SIG-M5 (cell line): Measurements from ENCODE around the gene BRD4.
"Not testable (repeated sequence)": the region's sequence is repeated elsewhere in the genome, so short reads cannot be mapped to it uniquely, and the experiment has no call there.

Source experiments
- DNase-seq: peaks from one replicate; lab custom pipeline; 2025; lab: John Stamatoyannopoulos, UW

The BRD4 gene

GRCh38 chr19:15332311-15332996 is at the start of gene BRD4:
BRD4 (minus strand) TSS chr19:15332539; CDS start chr19:15273099, 59,440 bp downstream.
- DNase-seq, result no peak

DNA sequence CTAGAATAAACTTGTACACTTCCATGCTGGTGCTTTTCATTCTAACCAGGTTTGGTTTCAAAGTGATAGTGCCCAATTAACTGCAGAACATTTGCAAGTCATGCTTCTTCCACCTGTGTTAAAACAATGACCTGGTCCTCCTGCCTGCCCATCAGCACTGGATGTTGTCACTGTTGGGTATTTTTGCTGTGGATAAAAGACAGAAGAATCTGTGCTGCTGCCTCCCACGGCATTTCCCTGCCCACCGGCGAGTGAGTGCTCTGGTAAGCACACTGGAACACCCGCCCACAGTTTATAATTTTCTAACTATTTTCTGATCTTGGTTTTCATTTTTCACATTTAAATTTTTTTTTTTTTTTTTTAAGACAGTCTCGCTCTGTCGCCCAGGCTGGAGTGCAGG is 49.5 kb upstream of the BRD4 start:
- no peak for DNase-seq

DNA sequence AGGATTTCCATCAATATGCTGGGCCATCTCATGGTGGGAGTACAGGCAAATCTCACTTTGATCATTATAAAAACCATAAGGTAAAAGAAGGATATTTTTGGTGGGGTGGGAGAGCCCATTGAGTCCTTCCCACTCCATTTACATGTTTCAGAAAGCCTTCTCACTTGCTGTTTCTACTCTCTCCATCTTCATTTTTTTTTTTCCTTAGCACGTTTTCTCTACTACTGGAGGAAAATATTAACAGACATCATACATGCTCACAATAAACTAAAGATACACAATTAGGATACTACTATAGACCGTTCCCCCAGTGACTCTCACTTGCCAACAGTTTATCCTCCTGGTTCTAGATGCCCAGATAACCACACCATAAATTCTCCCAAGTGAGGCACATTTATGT is 49.1 kb upstream of the BRD4 start:
- no peak for DNase-seq

GRCh38 chr19:15379999-15380647 is 47.8 kb upstream of the BRD4 start:
- no peak for DNase-seq

- DNase-seq, result peak; percentile 70
Measured at GRCh38 chr19:15379083-15379998, 47.0 kb upstream of the BRD4 start, which contains the start of gene AKAP8. AKAP8 (minus strand) TSS chr19:15379787; CDS start chr19:15379731, 56 bp downstream.

DNA sequence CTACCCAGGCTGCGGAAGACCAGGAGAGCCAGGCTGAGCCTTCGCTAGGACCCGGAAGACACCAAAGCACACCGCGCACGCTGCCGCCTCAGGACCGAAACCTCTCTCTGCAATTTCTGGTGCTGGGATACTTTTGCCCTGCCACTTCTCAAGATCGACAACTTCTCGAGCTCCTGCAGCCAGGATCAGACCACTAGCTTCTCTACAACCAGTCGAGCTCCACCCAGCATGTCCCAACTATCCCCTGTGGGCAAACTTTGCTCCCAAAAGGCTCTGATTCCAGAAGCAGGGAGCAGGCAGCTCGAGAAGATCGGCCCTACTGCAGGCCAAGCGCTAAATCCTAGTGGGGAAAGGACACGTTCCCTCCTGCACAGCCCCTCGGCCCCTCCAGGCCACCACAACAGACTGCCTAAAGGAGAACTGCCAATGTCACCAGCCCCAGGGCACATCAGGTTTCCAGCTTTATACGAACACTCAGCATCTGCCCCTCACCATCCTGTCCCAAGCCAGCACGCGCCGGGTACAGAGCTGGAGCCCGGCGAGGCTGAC is 46.3 kb upstream of the BRD4 start:
- no peak for DNase-seq

GRCh38 chr19:15374796-15375440 is 42.6 kb upstream of the BRD4 start:
- no peak for DNase-seq

DNA sequence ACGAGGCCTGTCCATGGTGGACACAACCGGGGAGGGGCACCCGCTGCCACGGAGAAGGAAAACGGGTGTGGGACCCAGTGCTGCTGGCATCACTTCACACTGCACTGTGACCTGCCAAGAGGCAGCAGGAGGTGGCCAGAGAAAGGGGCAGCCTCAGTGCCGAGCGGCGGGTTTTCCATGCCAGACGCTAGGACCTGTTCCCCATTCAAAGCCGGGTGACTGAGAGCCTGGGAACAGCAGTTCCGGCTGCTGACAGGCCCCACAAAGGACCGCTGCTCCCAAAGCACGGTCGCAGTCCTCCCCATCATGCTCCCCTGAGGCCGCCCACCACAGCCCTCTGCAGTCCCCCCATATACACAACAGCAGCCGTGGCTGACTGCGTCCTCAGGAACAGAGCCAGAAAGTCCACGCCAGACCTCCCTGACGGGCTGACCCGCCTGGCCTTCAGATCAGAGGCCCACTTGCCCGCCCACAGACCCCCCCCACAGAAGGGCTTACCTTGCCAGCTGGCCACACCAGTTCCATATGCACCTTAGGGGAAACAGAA is 41.8 kb upstream of the BRD4 start:
- no peak for DNase-seq

GRCh38 chr19:15373644-15374043 is 41.3 kb upstream of the BRD4 start:
- DNase-seq, result no peak

DNA sequence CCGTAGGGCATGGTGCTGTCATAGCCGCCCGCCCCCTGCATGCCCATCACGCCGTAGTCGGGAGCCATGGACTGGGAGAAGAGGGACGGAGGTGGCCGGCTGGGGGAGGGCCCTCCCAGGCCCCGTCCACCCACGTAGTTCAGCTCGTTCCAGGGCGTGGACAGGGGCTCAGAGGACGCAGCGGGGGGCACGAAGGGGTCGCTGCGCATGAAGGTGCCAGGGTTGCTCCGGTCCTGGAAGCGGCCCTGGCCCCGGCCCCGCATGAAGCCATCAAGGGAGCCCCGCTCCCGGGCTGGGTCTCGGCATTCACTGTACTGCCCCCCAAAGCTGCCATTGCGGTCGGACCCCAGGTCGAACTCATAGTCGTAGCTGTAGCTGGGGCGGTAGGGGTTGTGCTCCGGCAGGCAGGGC is 40.6 kb upstream of the BRD4 start:
- DNase-seq, result no peak

DNA sequence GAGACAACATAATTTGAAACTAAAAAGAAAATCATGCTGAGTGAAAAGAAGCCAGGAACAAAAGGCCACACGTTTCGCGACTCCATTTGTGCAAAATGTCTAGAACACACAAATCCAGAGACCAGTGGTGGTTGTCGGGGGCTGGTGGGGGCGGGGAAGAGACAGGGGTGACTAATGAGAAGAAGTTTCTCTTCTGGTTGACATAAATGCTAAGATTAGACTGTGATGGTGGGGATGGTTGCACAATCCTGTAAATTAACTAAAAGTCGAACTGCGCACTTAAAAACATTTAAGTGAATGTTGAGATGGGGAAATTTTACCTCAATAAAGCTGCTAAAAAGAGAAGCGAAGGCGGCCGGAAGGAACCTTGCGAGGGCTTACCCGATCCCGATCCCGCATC is 40.1 kb upstream of the BRD4 start:
- peak; percentile 71 for DNase-seq

DNA sequence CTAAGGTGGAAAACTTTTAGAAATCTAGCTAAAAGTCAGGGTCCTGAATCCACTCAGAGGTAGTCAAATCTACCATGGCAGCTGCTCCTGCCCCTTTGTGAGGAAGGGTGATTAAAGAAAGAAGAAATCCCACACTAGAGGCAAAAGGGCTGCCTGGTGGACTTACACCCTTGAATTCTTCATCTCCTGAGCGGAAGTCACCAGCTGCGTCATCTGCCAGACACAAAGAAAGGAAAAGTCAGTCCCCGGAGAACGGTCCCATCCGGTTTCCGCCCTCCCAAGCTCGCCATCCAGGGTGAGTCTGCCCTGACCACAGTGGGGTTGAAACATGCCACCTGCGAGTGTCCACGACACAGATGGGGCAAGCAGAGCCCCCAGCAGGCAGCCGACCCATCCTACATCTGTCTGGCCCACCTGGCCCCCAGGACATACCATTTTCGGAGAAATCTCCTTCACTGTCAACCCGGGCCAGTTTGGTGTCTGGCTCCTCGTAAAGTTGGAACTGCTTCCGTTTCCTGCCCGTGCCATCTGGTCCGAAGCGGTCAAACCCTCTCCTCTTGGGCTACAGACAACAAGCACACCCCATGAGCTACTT is 39.5 kb upstream of the BRD4 start:
- no peak for DNase-seq

- DNase-seq, result no peak
Measured at GRCh38 chr19:15371119-15371518, 38.8 kb upstream of the BRD4 start.

GRCh38 chr19:15369594-15369891 is 37.2 kb upstream of the BRD4 start:
- DNase-seq, result no peak

GRCh38 chr19:15368798-15369593 is 36.7 kb upstream of the BRD4 start:
- DNase-seq, result no peak

DNA sequence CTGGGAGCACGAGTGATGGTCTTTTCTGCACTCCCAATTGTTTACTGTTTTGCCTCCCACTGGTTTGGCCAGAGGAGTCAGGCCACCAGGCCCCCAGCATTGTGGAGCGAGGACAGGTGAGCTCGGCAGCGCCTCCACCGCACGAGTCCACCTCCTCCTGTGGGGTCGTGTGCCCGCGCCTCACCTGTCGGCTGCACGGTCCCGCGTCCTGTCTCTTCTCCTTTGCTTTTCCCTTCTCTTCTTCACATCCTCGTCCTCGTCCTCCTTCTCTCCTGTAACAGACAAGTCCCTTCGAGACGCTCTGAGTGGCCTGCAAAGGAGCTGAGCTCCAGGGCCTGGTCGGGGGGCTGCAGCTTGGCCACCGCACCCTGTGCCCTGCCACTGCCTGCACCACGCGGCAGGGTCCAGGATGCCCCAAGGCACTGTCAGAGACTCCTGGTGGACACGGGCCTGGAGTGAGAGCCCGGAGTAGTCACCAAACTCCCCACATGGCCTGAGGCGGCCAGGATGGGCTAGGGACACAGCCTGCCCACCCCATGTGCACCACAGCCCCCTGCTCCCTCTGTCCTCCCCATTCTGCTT is 35.8 kb upstream of the BRD4 start:
- no peak for DNase-seq

- no peak for DNase-seq
Measured at GRCh38 chr19:15367439-15367838, 35.1 kb upstream of the BRD4 start.

DNA sequence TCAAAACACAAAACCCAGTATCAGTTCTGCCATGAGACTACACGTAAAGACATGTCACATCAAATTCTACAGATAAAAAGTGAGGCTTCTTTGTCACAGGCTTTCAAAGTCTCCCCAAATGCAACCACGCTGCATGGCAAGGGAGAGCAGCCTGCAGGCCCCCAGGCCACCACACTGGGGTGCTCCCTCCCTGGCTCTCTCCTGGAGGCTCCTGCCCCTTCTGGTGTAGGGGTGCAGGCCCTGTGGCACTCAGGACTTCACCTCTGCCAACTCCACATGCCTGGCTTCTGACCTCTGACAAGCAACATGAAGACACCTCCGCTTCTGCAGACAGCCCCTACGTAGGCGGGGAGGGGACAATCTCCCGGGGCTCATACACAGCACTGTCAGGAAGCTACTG is 32.9 kb upstream of the BRD4 start:
- no peak for DNase-seq

DNA sequence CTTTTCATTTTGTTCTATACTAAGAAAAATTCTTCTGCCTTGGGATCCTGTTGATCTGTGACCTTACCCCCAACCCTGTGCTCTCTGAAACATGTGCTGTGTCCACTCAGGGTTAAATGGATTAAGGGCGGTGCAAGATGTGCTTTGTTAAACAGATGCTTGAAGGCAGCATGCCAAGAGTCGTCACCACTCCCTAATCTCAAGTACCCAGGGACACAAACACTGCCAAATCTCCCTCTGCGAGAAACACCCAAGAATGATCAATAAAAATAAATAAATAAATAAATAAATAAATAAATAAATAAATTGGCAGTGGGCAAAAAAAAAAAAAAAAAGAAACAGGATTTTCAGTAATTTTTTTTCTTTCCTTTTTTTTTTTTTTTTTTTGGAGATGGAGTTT is 31.5 kb upstream of the BRD4 start:
- not testable (repeated sequence) for DNase-seq

DNA sequence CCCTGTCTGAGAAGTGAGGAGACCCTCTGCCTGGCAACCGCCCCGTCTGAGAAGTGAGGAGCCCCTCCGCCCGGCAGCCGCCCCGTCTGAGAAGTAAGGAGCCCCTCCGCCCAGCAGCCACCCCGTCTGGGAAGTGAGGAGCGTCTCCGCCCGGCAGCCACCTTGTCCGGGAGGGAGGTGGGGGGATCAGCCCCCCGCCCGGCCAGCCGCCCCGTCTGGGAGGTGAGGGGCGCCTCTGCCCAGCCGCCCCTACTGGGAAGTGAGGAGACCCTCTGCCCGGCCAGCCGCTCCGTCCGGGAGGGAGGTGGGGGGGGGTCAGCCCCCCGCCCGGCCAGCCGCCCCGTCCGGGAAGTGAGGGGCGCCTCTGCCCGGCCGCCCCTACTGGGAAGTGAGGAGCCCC is 30.7 kb upstream of the BRD4 start:
- not testable (repeated sequence) for DNase-seq
